GM06990 (cell line): ENCODE results near the gene GMPPB.

Experiments used
- DNase-seq: peaks from one replicate; pipeline ENCODE4 v3.0.0-alpha.2; 2011; ENCODE audit not compliant: insufficient read length; ENCODE audit errors: extremely low read depth
- H3K27me3 ChIP-seq: replicated peaks from 2 replicates; pipeline ENCODE4 v1.6.0; 2011; ENCODE audit warnings: low read length; ENCODE audit not compliant: control insufficient read depth, insufficient read depth
- H3K36me3 ChIP-seq: 2 replicates; pipeline ENCODE4 v1.5.1; 2011; ENCODE audit warnings: low read length; ENCODE audit not compliant: control insufficient read depth, insufficient read depth
- H3K4me3 ChIP-seq: replicated peaks from 2 replicates; pipeline ENCODE4 v1.5.1; 2011; ENCODE audit warnings: low read depth, mild to moderate bottlenecking, control low read depth, low read length
- TF ChIP-seq, protein P1 (sequence below): IDR thresholded peaks from 2 replicates; pipeline ENCODE4 v1.5.1; 2011; ENCODE audit warnings: low read length, control low read depth, mild to moderate bottlenecking, inconsistent platforms; ENCODE audit not compliant: insufficient read depth, poor library complexity, severe bottlenecking

Gene GMPPB

DNA sequence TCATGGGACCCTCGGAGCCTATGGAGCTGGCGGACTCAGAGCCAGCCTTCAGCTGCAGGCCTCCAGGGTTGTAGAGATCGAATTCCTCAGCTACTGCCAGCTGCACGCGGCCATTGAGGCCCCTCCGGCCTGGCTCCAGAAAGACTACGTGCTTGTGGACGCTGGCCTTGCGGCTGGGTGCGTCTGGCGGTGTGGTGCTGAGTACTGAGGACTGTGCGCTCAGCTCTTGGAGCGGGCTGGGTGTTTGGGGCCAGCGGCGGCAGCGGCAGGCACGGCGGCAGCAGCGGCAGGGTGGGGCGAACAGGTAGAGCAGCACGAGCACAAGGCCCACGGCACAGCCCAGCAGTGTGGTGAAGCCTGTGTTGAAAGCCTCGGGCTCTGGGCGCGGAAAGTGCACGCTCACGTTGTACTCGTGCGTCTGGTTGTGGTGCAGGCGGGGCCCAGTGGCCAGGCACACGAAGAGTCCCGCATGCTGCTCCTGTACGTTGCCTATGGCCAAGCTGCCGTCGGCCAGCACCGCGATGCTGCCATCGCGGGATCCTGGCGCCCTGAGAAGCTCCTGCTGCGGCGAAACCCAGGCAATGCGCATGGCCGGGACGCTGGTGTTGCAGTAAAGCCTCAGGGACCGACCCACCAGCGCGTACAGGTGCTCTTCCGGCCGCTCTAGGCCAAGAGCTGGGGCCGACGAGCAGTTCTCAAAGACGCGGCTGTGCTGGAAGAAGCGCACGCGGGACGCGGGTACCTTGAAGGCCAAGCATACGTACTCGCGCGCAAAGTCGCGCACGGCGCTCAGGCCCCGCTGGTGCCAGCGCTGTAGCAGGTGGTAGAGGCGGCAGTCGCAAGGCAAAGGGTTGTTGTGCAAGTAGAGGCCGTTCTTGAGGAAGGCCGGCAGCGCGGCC is 5.5 kb downstream of the GMPPB start:
- TF ChIP-seq, protein P1, sequence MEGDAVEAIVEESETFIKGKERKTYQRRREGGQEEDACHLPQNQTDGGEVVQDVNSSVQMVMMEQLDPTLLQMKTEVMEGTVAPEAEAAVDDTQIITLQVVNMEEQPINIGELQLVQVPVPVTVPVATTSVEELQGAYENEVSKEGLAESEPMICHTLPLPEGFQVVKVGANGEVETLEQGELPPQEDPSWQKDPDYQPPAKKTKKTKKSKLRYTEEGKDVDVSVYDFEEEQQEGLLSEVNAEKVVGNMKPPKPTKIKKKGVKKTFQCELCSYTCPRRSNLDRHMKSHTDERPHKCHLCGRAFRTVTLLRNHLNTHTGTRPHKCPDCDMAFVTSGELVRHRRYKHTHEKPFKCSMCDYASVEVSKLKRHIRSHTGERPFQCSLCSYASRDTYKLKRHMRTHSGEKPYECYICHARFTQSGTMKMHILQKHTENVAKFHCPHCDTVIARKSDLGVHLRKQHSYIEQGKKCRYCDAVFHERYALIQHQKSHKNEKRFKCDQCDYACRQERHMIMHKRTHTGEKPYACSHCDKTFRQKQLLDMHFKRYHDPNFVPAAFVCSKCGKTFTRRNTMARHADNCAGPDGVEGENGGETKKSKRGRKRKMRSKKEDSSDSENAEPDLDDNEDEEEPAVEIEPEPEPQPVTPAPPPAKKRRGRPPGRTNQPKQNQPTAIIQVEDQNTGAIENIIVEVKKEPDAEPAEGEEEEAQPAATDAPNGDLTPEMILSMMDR: no peak
- Histone ChIP-seq H3K4me3 (no peak overlapping the region), H3K27me3 (no peaks in the 10 kb centered on the region), H3K36me3 (peaks cover 30% of the 10 kb centered on the region)
- peak; percentile 47 for DNase-seq

DNA sequence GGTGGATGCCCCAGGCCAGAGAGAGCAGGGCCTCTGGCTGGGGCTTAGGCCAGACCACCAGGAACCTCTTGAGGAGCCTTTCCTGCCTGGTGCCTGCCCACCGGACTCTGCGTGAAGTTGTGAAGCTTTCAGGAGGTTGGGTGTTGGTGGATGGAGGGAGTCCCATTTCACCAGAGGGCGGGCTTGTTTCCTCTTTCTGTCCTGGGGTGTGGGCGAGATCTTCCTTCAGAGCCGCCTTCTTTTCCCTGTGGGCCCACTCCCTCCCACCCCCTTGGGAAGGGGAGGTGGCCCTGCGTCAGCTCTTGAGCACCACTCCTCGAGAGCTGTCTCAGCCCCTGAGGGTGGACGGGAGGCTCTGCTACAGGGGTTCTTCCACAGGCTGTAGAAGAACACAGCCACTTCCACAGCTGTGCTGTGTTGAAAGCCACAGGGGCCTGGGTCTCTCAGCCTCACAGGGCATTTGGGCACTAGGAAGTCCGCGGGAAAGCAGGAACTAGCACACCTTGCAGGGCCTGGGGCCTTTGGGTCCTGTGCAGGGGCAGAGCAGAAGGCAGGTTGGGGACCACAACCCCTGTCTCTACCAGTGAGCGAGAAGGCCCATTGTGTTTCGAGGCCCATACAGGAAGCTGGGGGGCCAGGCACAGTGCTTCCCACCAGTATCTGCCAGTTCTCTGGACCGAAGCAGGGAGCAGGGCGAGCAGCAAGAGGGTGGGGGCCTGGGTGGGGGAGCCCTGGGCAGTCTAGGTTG is 6.4 kb downstream of the GMPPB start:
- TF ChIP-seq, protein P1: no peak
- DNase-seq: peak; percentile 18
- H3K4me3 ChIP-seq: no peak overlapping the region
- H3K27me3 ChIP-seq: no peaks in the 10 kb centered on the region
- H3K36me3 ChIP-seq: peaks cover 31% of the 10 kb centered on the region

DNA sequence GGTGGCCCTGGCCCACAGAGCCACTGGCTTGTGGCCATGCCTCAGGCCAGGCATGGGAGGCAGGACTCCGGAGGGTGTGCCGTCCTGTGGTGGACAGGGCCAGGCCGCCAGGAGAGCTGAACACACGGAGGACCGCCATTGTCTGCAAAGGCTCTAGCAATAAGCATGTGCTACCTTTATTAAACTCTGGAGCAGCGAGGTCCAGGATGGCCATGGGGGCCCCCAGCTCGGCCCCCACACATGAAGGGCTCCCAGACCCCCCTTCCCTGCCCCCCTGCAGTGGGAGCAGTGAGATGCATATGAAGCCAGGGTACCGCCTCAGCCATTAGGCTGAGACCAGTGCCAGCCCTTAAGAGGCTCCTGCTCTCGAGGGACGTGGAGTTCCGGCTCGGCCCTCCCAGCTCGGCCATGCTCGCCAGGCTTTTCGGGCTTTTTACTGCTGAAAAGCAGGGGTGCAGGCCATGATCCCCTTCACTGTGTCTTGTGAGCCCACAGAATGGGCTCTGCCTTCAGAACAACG is 7.0 kb downstream of the GMPPB start:
- TF ChIP-seq, protein P1: no peak
- Histone ChIP-seq H3K36me3 (peaks cover 26% of the 10 kb centered on the region), H3K4me3 (no peak overlapping the region), H3K27me3 (no peaks in the 10 kb centered on the region)
- DNase-seq: peak; percentile 14

DNA sequence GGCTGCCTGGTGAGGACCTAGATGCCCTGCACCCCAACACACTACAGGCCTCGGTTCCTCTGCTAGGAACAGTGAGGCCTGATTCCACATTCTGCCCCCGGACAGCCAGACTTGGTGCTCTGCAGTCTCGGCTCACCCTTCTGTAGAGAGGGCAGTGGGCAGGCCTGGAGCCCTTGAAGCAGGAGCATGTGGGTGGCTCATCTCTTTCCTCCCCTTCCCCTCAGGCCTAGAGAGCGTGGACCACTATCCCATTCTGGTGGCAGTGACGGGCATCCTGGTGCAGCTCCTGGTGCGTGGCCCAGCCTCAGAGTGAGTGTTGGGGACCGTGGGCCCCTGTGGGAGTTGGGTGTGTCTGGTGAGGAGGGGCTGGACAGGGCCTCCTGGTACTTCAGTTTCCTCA is 7.6 kb downstream of the GMPPB start:
- Histone ChIP-seq H3K27me3 (no peaks in the 10 kb centered on the region), H3K36me3 (peaks cover 21% of the 10 kb centered on the region), H3K4me3 (no peak overlapping the region)
- DNase-seq: no peak
- TF ChIP-seq, protein P1: no peak

DNA sequence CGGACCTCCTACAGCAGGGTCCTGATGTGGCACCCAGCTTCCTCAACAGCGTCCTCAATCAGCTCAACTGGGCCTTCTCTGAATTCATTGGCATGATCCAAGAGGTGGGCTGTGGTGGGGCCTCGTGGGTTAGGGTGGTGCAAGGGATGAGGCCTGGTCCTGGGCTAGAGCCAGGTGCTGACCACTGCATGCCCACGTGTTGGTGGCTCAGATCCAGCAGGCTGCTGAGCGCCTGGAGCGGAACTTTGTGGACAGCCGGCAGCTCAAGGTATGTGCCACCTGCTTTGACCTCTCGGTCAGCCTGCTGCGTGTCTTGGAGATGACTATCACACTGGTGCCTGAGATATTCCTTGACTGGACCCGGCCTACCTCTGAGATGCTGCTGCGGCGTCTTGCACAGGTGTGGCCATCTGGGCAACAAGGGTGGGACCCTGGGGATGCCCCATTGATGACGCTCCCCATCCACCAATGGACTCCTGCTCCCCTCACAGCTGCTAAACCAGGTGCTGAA is 8.1 kb downstream of the GMPPB start:
- TF ChIP-seq, protein P1: no peak
- peaks cover 16% of the 10 kb centered on the region for H3K36me3 ChIP-seq
- H3K4me3 ChIP-seq: no peak overlapping the region
- H3K27me3 ChIP-seq: no peaks in the 10 kb centered on the region
- DNase-seq: no peak
